Activated CD4-positive, alpha-beta T cell treated with anti-CD3 and anti-CD28 coated beads for 1 hour (primary cell): ENCODE results near the gene STK24.

Experiments used
- DNase-seq: peaks from one replicate; pipeline ENCODE4 v3.0.0-alpha.2; 2020

Gene STK24

GRCh38 chr13:98447130-98447529 lies 129.8 kb downstream of the STK24 start:
- no peak for DNase-seq

GRCh38 chr13:98446234-98446621 lies 130.7 kb downstream of the STK24 start:
- DNase-seq = no peak

- peak; percentile 72 for DNase-seq
Measured at GRCh38 chr13:98445340-98446233, 131.3 kb downstream of the STK24 start.

GRCh38 chr13:98444381-98444780 lies 132.5 kb downstream of the STK24 start:
- DNase-seq = no peak

GRCh38 chr13:98443800-98444325 lies 133.0 kb downstream of the STK24 start:
- no peak for DNase-seq

- DNase-seq = no peak
Measured at GRCh38 chr13:98443329-98443728, 133.6 kb downstream of the STK24 start.

- DNase-seq = no peak
Measured at GRCh38 chr13:98442391-98443230, 134.3 kb downstream of the STK24 start.

GRCh38 chr13:98441056-98441676 lies 135.7 kb downstream of the STK24 start:
- no peak for DNase-seq

GRCh38 chr13:98440390-98441055 lies 136.4 kb downstream of the STK24 start:
- DNase-seq = no peak

- no peak for DNase-seq
Measured at GRCh38 chr13:98439896-98440295, 137.0 kb downstream of the STK24 start.

GRCh38 chr13:98439126-98439828 lies 137.6 kb downstream of the STK24 start:
- DNase-seq = no peak

- DNase-seq = no peak
Measured at GRCh38 chr13:98438246-98439125, 138.4 kb downstream of the STK24 start.

- no peak for DNase-seq
Measured at GRCh38 chr13:98436233-98436910, 140.5 kb downstream of the STK24 start.

- DNase-seq = no peak
Measured at GRCh38 chr13:98435376-98435775, 141.5 kb downstream of the STK24 start.

GRCh38 chr13:98434060-98434459 lies 142.8 kb downstream of the STK24 start:
- DNase-seq = no peak

GRCh38 chr13:98433654-98434053 lies 143.3 kb downstream of the STK24 start:
- no peak for DNase-seq

- DNase-seq = no peak
Measured at GRCh38 chr13:98432638-98433037, 144.3 kb downstream of the STK24 start.

- no peak for DNase-seq
Measured at GRCh38 chr13:98429977-98430736, 146.8 kb downstream of the STK24 start.

- no peak for DNase-seq
Measured at GRCh38 chr13:98429531-98429930, 147.4 kb downstream of the STK24 start.

- no peak for DNase-seq
Measured at GRCh38 chr13:98429081-98429480, 147.8 kb downstream of the STK24 start.
